ENCODE data around the gene TNKS2. TPM values are rescaled to one million over a fixed set of nuclear protein-coding genes. Genes with fewer than 3 reads are reported as not detected.

Gene TNKS2
- 96.4 and 109 TPM in 2 replicates for total RNA-seq

GRCh38 chr10:91797874-91798648 lies at the start of gene TNKS2:
Gene TNKS2, plus strand, starts transcription at chr10:91798426. Its CDS starts 265 bp downstream, at chr10:91798691.

GRCh38 chr10:91909117-91909677 lies 111.0 kb downstream of the TNKS2 start, which contains the start of gene FGFBP3:
Gene FGFBP3, minus strand, starts transcription at chr10:91909486. Its CDS starts 517 bp downstream, at chr10:91908969.

Other genes with a start within 250 kb of the TNKS2 start
- 4.1 and 20.8 TPM in 2 replicates for gene PPP1R3C, start 165.4 kb upstream of the TNKS2 start, total RNA-seq
- gene FGFBP3, start 111.1 kb downstream of the TNKS2 start, total RNA-seq: 0.21 and 0.34 TPM in 2 replicates
- 51.3 and 51.4 TPM in 2 replicates for gene BTAF1, start 125.3 kb downstream of the TNKS2 start, total RNA-seq